ENCODE results near the gene SMNDC1. TPM values are rescaled to one million over a fixed set of nuclear protein-coding genes. Genes with fewer than 3 reads are reported as not detected.

Gene SMNDC1
- total RNA-seq, 1 donor from 2014 or later = 12.3 TPM

- Histone ChIP-seq H3K9me3 (no peaks in the 10 kb centered on the region), H3K36me3 (no peaks in the 10 kb centered on the region), H3K4me3 (peak overlapping the region; percentile 17 to 21), H3K4me1 (peaks cover 25% of the 10 kb centered on the region), H3K27ac (peak overlapping the region; percentile 46), H3K27me3 (no peaks in the 10 kb centered on the region)
- intact Hi-C loops (cut with DNase I) = no loop called here
- no peak for TF ChIP-seq CTCF (IDR thresholded peaks at IDR 0.05)
- TF ChIP-seq POLR2A (IDR thresholded peaks at IDR 0.05) = no peak
- no peak for TF ChIP-seq POLR2AphosphoS5 (IDR thresholded peaks at IDR 0.05; ENCODE audit: insufficient read depth in 1 of 2, low read depth in 1 of 2)
- DNase-seq (ENCODE audit: extremely low spot score in 2 of 2) = no peak
Observed at GRCh38 chr10:110268971-110269370, 35.7 kb downstream of the SMNDC1 start.

- intact Hi-C loops (cut with DNase I) = no loop called here
Observed at GRCh38 chr10:110268442-110268841, 36.3 kb downstream of the SMNDC1 start.

GRCh38 chr10:110267276-110267675 lies 37.4 kb downstream of the SMNDC1 start:
- no peak for TF ChIP-seq POLR2A (IDR thresholded peaks at IDR 0.05)
- TF ChIP-seq POLR2AphosphoS5 (IDR thresholded peaks at IDR 0.05; ENCODE audit: insufficient read depth in 1 of 2, low read depth in 1 of 2) = no peak
- TF ChIP-seq CTCF (IDR thresholded peaks at IDR 0.05) = no peak
- Histone ChIP-seq H3K4me3 (no peak overlapping the region), H3K4me1 (peaks cover 22% of the 10 kb centered on the region), H3K9me3 (no peaks in the 10 kb centered on the region), H3K27me3 (no peaks in the 10 kb centered on the region), H3K36me3 (no peaks in the 10 kb centered on the region), H3K27ac (no peak overlapping the region)
- no peak for DNase-seq (ENCODE audit: extremely low spot score in 2 of 2)
- intact Hi-C loops (cut with DNase I) = no loop called here

More at GRCh38 chr10:110268442-110268841, 36.3 kb downstream of the SMNDC1 start:
- H3K27ac ChIP-seq = no peak overlapping the region
- no peak for TF ChIP-seq POLR2AphosphoS5 (IDR thresholded peaks at IDR 0.05; ENCODE audit: insufficient read depth in 1 of 2, low read depth in 1 of 2)
- TF ChIP-seq POLR2A (IDR thresholded peaks at IDR 0.05) = no peak
- no peak for TF ChIP-seq CTCF (IDR thresholded peaks at IDR 0.05)
- H3K36me3 ChIP-seq = no peaks in the 10 kb centered on the region
- H3K9me3 ChIP-seq = no peaks in the 10 kb centered on the region
- DNase-seq (ENCODE audit: extremely low spot score in 2 of 2) = no peak
- H3K4me1 ChIP-seq = peaks cover 22% of the 10 kb centered on the region
- H3K27me3 ChIP-seq = no peaks in the 10 kb centered on the region
- no peak overlapping the region for H3K4me3 ChIP-seq

- Histone ChIP-seq H3K9me3 (no peaks in the 10 kb centered on the region), H3K4me1 (peaks cover 22% of the 10 kb centered on the region), H3K27ac (no peak overlapping the region), H3K36me3 (no peaks in the 10 kb centered on the region), H3K4me3 (no peak overlapping the region), H3K27me3 (no peaks in the 10 kb centered on the region)
- intact Hi-C loops (cut with DNase I) = no loop called here
- TF ChIP-seq POLR2AphosphoS5 (IDR thresholded peaks at IDR 0.05; ENCODE audit: insufficient read depth in 1 of 2, low read depth in 1 of 2) = no peak
- no peak for DNase-seq (ENCODE audit: extremely low spot score in 2 of 2)
Observed at GRCh38 chr10:110265573-110266193, 39.0 kb downstream of the SMNDC1 start.

- no peak for TF ChIP-seq POLR2A (IDR thresholded peaks at IDR 0.05)
- peak in 1 of 2 donors; percentile 8 for TF ChIP-seq POLR2AphosphoS5 (IDR thresholded peaks at IDR 0.05; ENCODE audit: insufficient read depth in 1 of 2, low read depth in 1 of 2)
- no peak for TF ChIP-seq CTCF (IDR thresholded peaks at IDR 0.05)
- Histone ChIP-seq H3K4me1 (peaks cover 3% of the 10 kb centered on the region), H3K4me3 (no peak overlapping the region), H3K27ac (no peak overlapping the region), H3K36me3 (no peaks in the 10 kb centered on the region), H3K27me3 (no peaks in the 10 kb centered on the region), H3K9me3 (no peaks in the 10 kb centered on the region)
- no peak for DNase-seq (ENCODE audit: extremely low spot score in 2 of 2)
- intact Hi-C loops (cut with DNase I) = no loop called here
Observed at GRCh38 chr10:110263164-110263563, 41.6 kb downstream of the SMNDC1 start.
